WTC11 (cell line): ENCODE measurements around the gene NLRP14. TPM values are rescaled to one million over a fixed set of nuclear protein-coding genes. Genes with fewer than 3 reads are reported as not detected.

Experiments
- ATAC-seq: fragments of 200-7000 bp; cut with Tn5 transposase; 2 replicates; pipeline ENCODE4 v1.10.0; 2021; ENCODE audit warnings: mild to moderate bottlenecking, moderate library complexity
- CTCF ChIA-PET: fragments of 300-600 bp; sonication (Branson Sonifier 250); formaldehyde crosslinking; loops from one replicate; lab custom pipeline; 2021; ENCODE audit warnings: antibody characterized with exemption; lab: Charles Lee
- POLR2A ChIA-PET: fragments of 350-600 bp; sonication (Branson Sonifier 250); formaldehyde crosslinking; loops from one replicate; lab custom pipeline; 2021; ENCODE audit warnings: antibody characterized with exemption; lab: Charles Lee
- DNase-seq: peaks from one replicate; pipeline ENCODE4 v3.0.0; 2021; ENCODE audit warnings: low spot score
- H3K27ac Mint-ChIP-seq: 2 replicates; pipeline ENCODE4 v1.8.0; 2021; ENCODE audit warnings: mixed read lengths
- H3K27me3 Mint-ChIP-seq: 2 replicates; pipeline ENCODE4 v1.8.0; 2021; ENCODE audit warnings: low read depth, mild to moderate bottlenecking, moderate library complexity, mixed read lengths
- H3K36me3 Mint-ChIP-seq: 2 replicates; pipeline ENCODE4 v1.8.0; 2021; ENCODE audit warnings: mixed read lengths
- H3K4me1 Mint-ChIP-seq: 2 replicates; pipeline ENCODE4 v1.8.0; 2022; ENCODE audit warnings: mixed read lengths
- H3K4me3 Mint-ChIP-seq: 2 replicates; pipeline ENCODE4 v1.8.0; 2021; ENCODE audit warnings: mild to moderate bottlenecking, moderate library complexity, mixed read lengths
- H3K9me3 Mint-ChIP-seq: 2 replicates; pipeline ENCODE4 v1.8.0; 2021; ENCODE audit warnings: mixed read lengths
- CREM ChIP-seq: sonication (generic); formaldehyde crosslinking; IDR thresholded peaks from 2 replicates; pipeline ENCODE4 v1.8.1; 2022; ENCODE audit warnings: mild to moderate bottlenecking, missing genetic modification reagents, moderate library complexity
- ETV6 ChIP-seq: sonication (generic); formaldehyde crosslinking; IDR thresholded peaks from 2 replicates; pipeline ENCODE4 v1.8.1; 2022; ENCODE audit warnings: mild to moderate bottlenecking, missing genetic modification reagents
- GABPB1 ChIP-seq: sonication (generic); formaldehyde crosslinking; IDR thresholded peaks from 2 replicates; pipeline ENCODE4 v1.8.1; 2023; ENCODE audit warnings: mild to moderate bottlenecking, missing genetic modification reagents
- GTF2I ChIP-seq: fragments of 250-450 bp; sonication (Bioruptor Pico); conservative IDR thresholded peaks from 2 replicates; pipeline ENCODE4 v1.4.0; 2021; ENCODE audit warnings: mild to moderate bottlenecking
- JAZF1 ChIP-seq: fragments of 250-450 bp; sonication (Bioruptor Pico); IDR thresholded peaks from 2 replicates; pipeline ENCODE4 v1.9.0; 2021; ENCODE audit warnings: moderate library complexity, mild to moderate bottlenecking, inconsistent platforms
- OVOL2 ChIP-seq: fragments of 250-450 bp; sonication (Bioruptor Pico); IDR thresholded peaks from 2 replicates; pipeline ENCODE4 v1.9.0; 2021; ENCODE audit warnings: mild to moderate bottlenecking, borderline replicate concordance
- RORB ChIP-seq: fragments of 250-450 bp; sonication (Bioruptor Pico); IDR thresholded peaks from 2 replicates; pipeline ENCODE4 v1.9.0; 2021; ENCODE audit warnings: mild to moderate bottlenecking
- TCF7 ChIP-seq: sonication (generic); formaldehyde crosslinking; IDR thresholded peaks from 2 replicates; pipeline ENCODE4 v1.8.0; 2022; ENCODE audit warnings: mild to moderate bottlenecking, low read depth, missing genetic modification reagents, moderate library complexity
- TEAD4 ChIP-seq: sonication (generic); formaldehyde crosslinking; IDR thresholded peaks from 2 replicates; pipeline ENCODE4 v1.8.0; 2022; ENCODE audit warnings: mild to moderate bottlenecking, missing genetic modification reagents
- ZNF232 ChIP-seq: sonication (generic); formaldehyde crosslinking; IDR thresholded peaks from 2 replicates; pipeline ENCODE4 v1.8.0; 2022; ENCODE audit warnings: mild to moderate bottlenecking, missing genetic modification reagents
- ZNF416 ChIP-seq: fragments of 250-450 bp; sonication (Bioruptor Pico); IDR thresholded peaks from 2 replicates; pipeline ENCODE4 v1.9.0; 2021; ENCODE audit warnings: mild to moderate bottlenecking, inconsistent platforms
- ZNF671 ChIP-seq: fragments of 250-450 bp; sonication (Bioruptor Pico); IDR thresholded peaks from 2 replicates; pipeline ENCODE4 v1.8.0; 2021; ENCODE audit warnings: mild to moderate bottlenecking
- total RNA-seq: library from RNA; stranded (reverse); gene quantifications from 3 replicates; pipeline ENCODE4 v1.2.3, GENCODE V29; 2021
- TF ChIP-seq, protein P1 (sequence below): sonication (generic); formaldehyde crosslinking; IDR thresholded peaks from 2 replicates; pipeline ENCODE4 v1.8.1; 2022; ENCODE audit warnings: low read depth, missing genetic modification reagents, borderline replicate concordance
- TF ChIP-seq, protein P2 (sequence below): sonication (generic); formaldehyde crosslinking; IDR thresholded peaks from 2 replicates; pipeline ENCODE4 v1.8.0; 2023; ENCODE audit warnings: missing genetic modification reagents
- TF ChIP-seq, protein P3 (sequence below): sonication (generic); formaldehyde crosslinking; IDR thresholded peaks from 2 replicates; pipeline ENCODE4 v1.8.1; 2022; ENCODE audit warnings: missing genetic modification reagents, borderline replicate concordance
- TF ChIP-seq, protein P4 (sequence below): fragments of 250-450 bp; sonication (Bioruptor Pico); IDR thresholded peaks from 2 replicates; pipeline ENCODE4 v1.9.0; 2021; ENCODE audit warnings: mild to moderate bottlenecking, borderline replicate concordance
- TF ChIP-seq, protein P5 (sequence below): sonication (generic); formaldehyde crosslinking; IDR thresholded peaks from 2 replicates; pipeline ENCODE4 v1.8.1; 2022; ENCODE audit warnings: low read depth, mild to moderate bottlenecking, moderate library complexity, missing genetic modification reagents, borderline replicate concordance
- TF ChIP-seq, protein P6 (sequence below): sonication (generic); formaldehyde crosslinking; IDR thresholded peaks from 2 replicates; pipeline ENCODE4 v1.8.0; 2022; ENCODE audit warnings: mild to moderate bottlenecking, missing genetic modification reagents

NLRP14 gene
- total RNA-seq, 1 experiment from 2014 or later: 0.07 TPM

DNA sequence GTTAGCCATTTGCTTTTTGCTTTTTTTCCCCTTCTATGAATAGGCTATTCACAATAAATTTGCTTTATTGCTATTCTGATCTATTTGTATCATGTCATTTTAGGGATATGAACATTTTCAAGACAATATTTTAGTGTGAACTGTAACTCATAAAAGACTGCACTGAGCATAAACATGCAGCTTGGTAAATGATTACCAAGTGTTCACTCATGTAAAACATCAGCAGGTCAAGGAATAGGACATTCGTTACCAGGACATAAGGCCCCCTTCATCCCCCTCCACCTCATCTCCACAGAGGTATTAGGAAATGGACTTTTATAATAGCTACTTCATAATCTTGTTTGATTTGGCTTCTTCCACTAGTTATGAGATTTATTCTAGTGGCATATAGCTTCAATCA lies 12.4 kb downstream of the NLRP14 start:
- POLR2A ChIA-PET: no interaction called here
- Mint-ChIP-seq H3K36me3 (no peaks in the 10 kb centered on the region), H3K4me1 (no peaks in the 10 kb centered on the region), H3K9me3 (no peaks in the 10 kb centered on the region), H3K27me3 (peaks cover 21% of the 10 kb centered on the region), H3K4me3 (no peak overlapping the region), H3K27ac (no peak overlapping the region)
- DNase-seq: no peak
- TF ChIP-seq CREM (CRISPR knock-in tag) (no peak), ZNF232 (CRISPR knock-in tag) (no peak), OVOL2 (CRISPR knock-in tag) (no peak), JAZF1 (CRISPR knock-in tag) (no peak), TCF7 (no peak), ETV6 (CRISPR knock-in tag) (no peak), ZNF416 (CRISPR knock-in tag) (no peak)
- TF ChIP-seq, protein P1, sequence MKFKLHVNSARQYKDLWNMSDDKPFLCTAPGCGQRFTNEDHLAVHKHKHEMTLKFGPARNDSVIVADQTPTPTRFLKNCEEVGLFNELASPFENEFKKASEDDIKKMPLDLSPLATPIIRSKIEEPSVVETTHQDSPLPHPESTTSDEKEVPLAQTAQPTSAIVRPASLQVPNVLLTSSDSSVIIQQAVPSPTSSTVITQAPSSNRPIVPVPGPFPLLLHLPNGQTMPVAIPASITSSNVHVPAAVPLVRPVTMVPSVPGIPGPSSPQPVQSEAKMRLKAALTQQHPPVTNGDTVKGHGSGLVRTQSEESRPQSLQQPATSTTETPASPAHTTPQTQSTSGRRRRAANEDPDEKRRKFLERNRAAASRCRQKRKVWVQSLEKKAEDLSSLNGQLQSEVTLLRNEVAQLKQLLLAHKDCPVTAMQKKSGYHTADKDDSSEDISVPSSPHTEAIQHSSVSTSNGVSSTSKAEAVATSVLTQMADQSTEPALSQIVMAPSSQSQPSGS (CRISPR knock-in tag): no peak
- TF ChIP-seq, protein P2, sequence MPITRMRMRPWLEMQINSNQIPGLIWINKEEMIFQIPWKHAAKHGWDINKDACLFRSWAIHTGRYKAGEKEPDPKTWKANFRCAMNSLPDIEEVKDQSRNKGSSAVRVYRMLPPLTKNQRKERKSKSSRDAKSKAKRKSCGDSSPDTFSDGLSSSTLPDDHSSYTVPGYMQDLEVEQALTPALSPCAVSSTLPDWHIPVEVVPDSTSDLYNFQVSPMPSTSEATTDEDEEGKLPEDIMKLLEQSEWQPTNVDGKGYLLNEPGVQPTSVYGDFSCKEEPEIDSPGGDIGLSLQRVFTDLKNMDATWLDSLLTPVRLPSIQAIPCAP: no peak
- TF ChIP-seq, protein P3, sequence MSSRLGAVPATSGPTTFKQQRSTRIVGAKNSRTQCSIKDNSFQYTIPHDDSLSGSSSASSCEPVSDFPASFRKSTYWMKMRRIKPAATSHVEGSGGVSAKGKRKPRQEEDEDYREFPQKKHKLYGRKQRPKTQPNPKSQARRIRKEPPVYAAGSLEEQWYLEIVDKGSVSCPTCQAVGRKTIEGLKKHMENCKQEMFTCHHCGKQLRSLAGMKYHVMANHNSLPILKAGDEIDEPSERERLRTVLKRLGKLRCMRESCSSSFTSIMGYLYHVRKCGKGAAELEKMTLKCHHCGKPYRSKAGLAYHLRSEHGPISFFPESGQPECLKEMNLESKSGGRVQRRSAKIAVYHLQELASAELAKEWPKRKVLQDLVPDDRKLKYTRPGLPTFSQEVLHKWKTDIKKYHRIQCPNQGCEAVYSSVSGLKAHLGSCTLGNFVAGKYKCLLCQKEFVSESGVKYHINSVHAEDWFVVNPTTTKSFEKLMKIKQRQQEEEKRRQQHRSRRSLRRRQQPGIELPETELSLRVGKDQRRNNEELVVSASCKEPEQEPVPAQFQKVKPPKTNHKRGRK: no peak
- TF ChIP-seq, protein P4, sequence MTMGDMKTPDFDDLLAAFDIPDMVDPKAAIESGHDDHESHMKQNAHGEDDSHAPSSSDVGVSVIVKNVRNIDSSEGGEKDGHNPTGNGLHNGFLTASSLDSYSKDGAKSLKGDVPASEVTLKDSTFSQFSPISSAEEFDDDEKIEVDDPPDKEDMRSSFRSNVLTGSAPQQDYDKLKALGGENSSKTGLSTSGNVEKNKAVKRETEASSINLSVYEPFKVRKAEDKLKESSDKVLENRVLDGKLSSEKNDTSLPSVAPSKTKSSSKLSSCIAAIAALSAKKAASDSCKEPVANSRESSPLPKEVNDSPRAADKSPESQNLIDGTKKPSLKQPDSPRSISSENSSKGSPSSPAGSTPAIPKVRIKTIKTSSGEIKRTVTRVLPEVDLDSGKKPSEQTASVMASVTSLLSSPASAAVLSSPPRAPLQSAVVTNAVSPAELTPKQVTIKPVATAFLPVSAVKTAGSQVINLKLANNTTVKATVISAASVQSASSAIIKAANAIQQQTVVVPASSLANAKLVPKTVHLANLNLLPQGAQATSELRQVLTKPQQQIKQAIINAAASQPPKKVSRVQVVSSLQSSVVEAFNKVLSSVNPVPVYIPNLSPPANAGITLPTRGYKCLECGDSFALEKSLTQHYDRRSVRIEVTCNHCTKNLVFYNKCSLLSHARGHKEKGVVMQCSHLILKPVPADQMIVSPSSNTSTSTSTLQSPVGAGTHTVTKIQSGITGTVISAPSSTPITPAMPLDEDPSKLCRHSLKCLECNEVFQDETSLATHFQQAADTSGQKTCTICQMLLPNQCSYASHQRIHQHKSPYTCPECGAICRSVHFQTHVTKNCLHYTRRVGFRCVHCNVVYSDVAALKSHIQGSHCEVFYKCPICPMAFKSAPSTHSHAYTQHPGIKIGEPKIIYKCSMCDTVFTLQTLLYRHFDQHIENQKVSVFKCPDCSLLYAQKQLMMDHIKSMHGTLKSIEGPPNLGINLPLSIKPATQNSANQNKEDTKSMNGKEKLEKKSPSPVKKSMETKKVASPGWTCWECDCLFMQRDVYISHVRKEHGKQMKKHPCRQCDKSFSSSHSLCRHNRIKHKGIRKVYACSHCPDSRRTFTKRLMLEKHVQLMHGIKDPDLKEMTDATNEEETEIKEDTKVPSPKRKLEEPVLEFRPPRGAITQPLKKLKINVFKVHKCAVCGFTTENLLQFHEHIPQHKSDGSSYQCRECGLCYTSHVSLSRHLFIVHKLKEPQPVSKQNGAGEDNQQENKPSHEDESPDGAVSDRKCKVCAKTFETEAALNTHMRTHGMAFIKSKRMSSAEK (CRISPR knock-in tag): no peak
- TF ChIP-seq, protein P5, sequence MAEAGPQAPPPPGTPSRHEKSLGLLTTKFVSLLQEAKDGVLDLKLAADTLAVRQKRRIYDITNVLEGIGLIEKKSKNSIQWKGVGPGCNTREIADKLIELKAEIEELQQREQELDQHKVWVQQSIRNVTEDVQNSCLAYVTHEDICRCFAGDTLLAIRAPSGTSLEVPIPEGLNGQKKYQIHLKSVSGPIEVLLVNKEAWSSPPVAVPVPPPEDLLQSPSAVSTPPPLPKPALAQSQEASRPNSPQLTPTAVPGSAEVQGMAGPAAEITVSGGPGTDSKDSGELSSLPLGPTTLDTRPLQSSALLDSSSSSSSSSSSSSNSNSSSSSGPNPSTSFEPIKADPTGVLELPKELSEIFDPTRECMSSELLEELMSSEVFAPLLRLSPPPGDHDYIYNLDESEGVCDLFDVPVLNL: no peak
- CTCF ChIA-PET: no interaction called here
- no peak for ATAC-seq

DNA sequence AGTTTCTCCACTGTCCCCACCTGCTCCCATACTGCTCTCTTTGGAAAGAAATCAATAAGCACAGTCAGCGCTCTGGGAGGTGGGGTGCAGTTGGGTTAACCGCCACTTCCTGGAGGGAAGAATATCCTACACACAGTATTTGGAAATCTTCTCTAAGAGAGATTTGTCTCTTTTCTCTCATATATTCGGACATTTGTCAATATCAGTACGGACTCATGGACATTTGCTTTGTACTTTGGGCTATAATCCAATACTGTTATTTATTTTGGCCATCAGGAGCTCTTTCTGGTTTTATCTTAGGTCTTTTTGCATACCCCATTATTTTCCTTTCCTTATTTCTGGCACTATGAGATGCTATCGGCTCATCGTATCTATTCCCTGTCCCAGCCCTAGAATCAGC lies 13.7 kb downstream of the NLRP14 start:
- POLR2A ChIA-PET: no interaction called here
- H3K9me3 Mint-ChIP-seq: no peaks in the 10 kb centered on the region
- no peaks in the 10 kb centered on the region for H3K4me1 Mint-ChIP-seq
- peaks cover 14% of the 10 kb centered on the region; the same call in 1 of the 2 replicates for H3K27me3 Mint-ChIP-seq
- CTCF ChIA-PET: no interaction called here
- no peak overlapping the region for H3K4me3 Mint-ChIP-seq
- ATAC-seq: no peak
- no peak for DNase-seq
- H3K27ac Mint-ChIP-seq: no peak overlapping the region
- H3K36me3 Mint-ChIP-seq: no peaks in the 10 kb centered on the region
- TF ChIP-seq GABPB1 (CRISPR knock-in tag): no peak
- TF ChIP-seq, protein P6, sequence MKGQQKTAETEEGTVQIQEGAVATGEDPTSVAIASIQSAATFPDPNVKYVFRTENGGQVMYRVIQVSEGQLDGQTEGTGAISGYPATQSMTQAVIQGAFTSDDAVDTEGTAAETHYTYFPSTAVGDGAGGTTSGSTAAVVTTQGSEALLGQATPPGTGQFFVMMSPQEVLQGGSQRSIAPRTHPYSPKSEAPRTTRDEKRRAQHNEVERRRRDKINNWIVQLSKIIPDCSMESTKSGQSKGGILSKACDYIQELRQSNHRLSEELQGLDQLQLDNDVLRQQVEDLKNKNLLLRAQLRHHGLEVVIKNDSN: no peak
- TF ChIP-seq ZNF671 (CRISPR knock-in tag): no peak
- TF ChIP-seq RORB (CRISPR knock-in tag): no peak
- no peak for TF ChIP-seq GTF2I (CRISPR knock-in tag)
- TF ChIP-seq, protein P4 (CRISPR knock-in tag): no peak
- TF ChIP-seq TEAD4: no peak
- TF ChIP-seq OVOL2 (CRISPR knock-in tag): no peak
